ENCODE measurements around the gene IFFO2. TPM values are rescaled to one million over a fixed set of nuclear protein-coding genes. Genes with fewer than 3 reads are reported as not detected.

IFFO2 gene
- total RNA-seq, 2 donors from 2014 or later, result 24.8 to 27.7 TPM

DNA sequence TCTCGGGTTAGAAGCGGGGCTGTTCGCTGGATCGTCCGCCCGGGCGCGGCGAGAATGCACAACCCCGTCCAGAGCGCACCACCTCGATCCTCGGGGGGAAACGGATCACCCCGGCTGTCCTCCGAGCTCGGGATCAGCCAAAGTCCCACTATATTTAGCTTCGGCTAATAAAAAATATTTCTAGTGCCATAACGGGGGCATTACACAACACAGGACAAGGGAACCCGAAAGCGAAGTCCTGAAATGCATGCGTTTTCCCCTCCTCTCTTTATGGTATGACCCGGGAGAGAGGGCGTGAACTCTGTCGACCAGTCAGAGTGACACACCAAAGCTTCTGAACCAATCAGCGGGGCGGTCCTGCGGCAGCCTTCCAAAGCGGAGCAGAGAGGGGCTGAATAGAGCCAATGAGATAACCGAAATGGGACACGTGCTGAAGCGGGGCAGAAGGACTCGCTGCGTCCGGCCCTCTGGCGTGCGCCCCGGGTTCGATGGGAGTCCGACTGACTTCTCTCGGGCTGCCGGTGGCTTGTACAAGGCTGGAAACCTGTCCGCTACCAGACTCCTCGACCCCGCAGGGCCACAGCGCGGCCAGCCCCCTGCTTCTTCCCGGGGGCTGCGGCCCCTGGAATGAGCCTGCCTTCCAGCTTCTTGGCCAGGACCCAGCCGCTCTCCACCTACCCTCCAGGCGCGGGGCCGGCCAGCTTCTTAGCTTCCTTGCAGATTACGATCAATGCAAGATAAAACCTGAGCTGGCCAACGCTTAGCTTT, 53.8 kb downstream of the IFFO2 start, which contains the start of gene ALDH4A1:
Gene ALDH4A1, minus strand, starts transcription at position 33 of the 768 bp plus-strand sequence. Its CDS starts 32 bp downstream, at position 1.
- ATAC-seq (ENCODE audit: insufficient number of reproducible peaks, low FRiP score, low read depth) (peak; percentile 95), DNase-seq (ENCODE audit: low spot score) (peak; percentile 93)
- H3K27me3 ChIP-seq (replicated peaks; ENCODE audit: insufficient read depth), result no peaks in the 10 kb centered on the region
- peaks cover 14 to 24% of the 10 kb centered on the region in 2 donors for H3K4me1 ChIP-seq (ENCODE audit: control insufficient read depth in 1 of 2, low read depth in 2 of 2)
- no peaks in the 10 kb centered on the region for H3K9me3 ChIP-seq
- no peaks in the 10 kb centered on the region for H3K36me3 ChIP-seq
- peak within 1 kb of the TSS; percentile 79 to 96 for H3K27ac ChIP-seq
- TF ChIP-seq, protein P1, sequence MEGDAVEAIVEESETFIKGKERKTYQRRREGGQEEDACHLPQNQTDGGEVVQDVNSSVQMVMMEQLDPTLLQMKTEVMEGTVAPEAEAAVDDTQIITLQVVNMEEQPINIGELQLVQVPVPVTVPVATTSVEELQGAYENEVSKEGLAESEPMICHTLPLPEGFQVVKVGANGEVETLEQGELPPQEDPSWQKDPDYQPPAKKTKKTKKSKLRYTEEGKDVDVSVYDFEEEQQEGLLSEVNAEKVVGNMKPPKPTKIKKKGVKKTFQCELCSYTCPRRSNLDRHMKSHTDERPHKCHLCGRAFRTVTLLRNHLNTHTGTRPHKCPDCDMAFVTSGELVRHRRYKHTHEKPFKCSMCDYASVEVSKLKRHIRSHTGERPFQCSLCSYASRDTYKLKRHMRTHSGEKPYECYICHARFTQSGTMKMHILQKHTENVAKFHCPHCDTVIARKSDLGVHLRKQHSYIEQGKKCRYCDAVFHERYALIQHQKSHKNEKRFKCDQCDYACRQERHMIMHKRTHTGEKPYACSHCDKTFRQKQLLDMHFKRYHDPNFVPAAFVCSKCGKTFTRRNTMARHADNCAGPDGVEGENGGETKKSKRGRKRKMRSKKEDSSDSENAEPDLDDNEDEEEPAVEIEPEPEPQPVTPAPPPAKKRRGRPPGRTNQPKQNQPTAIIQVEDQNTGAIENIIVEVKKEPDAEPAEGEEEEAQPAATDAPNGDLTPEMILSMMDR (IDR thresholded peaks at IDR 0.05), result no peak
- peak within 1 kb of the TSS; percentile 77 for H3K4me3 ChIP-seq

DNA sequence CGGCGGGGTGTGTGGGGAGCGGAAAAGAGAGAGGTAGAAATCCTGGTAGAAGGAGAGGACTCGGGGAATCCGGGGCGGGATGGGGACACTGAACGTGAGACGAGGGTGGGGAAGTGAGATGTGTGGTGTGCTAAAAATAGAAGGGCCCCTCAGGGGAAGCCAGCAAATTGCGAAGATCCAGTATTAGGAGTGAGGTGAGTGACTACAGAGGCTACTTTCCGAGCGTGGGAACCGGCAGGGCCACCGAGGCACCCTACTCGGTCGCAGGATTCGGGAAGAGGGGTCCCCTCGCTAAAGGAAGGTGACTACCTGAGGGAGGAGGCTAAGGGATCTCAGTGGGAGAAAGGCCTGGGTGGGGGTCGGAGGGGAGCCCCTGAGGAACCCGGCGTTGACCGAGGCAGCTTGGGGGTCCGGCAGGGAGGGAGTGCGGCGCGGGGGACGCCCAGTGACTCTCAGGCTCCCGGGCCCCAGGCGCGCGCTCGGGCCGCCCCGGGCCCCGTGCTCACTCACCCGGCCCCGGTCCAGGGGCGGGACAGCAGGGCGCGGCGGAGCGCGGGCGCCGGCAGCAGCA, 54.4 kb downstream of the IFFO2 start:
- peak overlapping the region; percentile 79 to 96 for H3K27ac ChIP-seq
- H3K9me3 ChIP-seq, result no peaks in the 10 kb centered on the region
- TF ChIP-seq, protein P1 (IDR thresholded peaks at IDR 0.05), result no peak
- H3K36me3 ChIP-seq, result no peaks in the 10 kb centered on the region
- H3K27me3 ChIP-seq (replicated peaks; ENCODE audit: insufficient read depth), result no peaks in the 10 kb centered on the region
- ATAC-seq (ENCODE audit: insufficient number of reproducible peaks, low FRiP score, low read depth), result no peak
- peaks cover 7 to 17% of the 10 kb centered on the region in 2 donors for H3K4me1 ChIP-seq (ENCODE audit: control insufficient read depth in 1 of 2, low read depth in 2 of 2)
- peak overlapping the region; percentile 77 for H3K4me3 ChIP-seq
- DNase-seq (ENCODE audit: low spot score), result no peak

DNA sequence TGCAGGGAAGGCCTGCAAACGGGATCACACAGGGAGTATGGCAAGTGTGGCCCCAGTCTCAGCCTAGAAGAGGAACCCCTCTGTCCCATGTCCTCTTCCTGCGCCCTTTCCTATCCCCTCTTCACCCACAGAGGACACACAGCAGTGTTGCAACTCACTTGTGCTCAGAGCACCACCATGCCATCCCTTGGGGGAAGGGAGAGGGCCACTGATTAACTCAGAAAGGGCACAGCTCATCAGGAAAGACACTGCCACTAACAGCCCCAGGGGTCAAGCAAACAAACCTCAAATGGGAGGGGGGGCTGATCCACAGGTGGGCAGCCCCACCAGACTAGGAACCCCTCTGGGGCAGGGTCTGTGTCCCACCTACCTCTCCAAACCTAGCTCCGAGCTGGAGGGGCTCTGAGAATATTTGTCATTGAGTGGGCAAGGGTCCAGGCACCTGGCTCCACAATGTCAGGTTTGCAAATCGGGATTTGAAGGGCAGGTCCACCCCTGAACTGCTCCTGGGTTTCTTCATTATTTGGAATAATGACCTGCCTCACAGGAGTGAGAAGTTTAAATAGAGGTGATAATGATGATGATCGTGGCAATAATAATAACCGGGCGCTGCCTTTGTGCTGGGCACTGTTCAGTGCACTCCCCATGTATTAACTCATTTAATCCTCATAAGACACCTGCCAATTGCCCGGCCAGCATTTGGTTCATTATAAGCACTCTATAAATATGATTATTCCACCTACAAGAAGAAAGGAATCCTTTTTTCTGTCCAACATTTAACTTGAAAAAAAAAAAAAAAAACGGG, 55.1 kb downstream of the IFFO2 start:
- ATAC-seq (ENCODE audit: insufficient number of reproducible peaks, low FRiP score, low read depth), result no peak
- Histone ChIP-seq H3K9me3 (no peaks in the 10 kb centered on the region), H3K27ac (no peak overlapping the region)

DNA sequence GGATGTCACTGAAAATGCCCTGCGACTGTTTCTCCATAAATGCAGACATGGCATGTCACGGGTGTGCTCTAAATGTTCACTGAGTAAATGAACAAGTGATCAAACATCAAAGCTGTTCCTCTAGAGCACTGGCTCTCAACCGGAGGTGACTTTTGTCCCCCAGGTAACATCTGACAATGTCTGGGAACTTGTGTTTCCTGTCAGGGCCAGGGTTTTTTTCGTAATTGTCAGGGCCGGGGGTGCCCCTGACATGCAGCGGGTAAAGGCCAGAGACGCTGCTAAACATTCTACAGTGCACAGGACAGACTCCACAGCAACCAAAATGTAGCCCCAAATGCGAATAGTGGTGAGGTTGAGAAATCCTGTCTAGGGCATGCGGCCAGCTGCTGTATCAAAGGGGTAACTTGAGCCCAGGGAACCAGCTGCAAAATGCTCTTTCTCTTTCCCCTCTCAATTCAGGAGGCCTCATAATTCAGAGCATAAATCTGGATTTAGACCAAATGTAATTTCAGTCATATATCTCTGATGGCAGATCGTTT, 56.1 kb downstream of the IFFO2 start:
- Histone ChIP-seq H3K4me1 (ENCODE audit: control insufficient read depth in 1 of 2, low read depth in 2 of 2) (peaks cover 7 to 16% of the 10 kb centered on the region in 2 donors), H3K9me3 (no peaks in the 10 kb centered on the region), H3K27me3 (replicated peaks; ENCODE audit: insufficient read depth) (no peaks in the 10 kb centered on the region), H3K4me3 (no peak overlapping the region), H3K27ac (no peak overlapping the region), H3K36me3 (no peaks in the 10 kb centered on the region)
- TF ChIP-seq, protein P1 (IDR thresholded peaks at IDR 0.05), result no peak
- DNase-seq (ENCODE audit: low spot score), result no peak
- ATAC-seq (ENCODE audit: insufficient number of reproducible peaks, low FRiP score, low read depth), result no peak

More for the DNA sequence above, 55.1 kb downstream of the IFFO2 start:
- no peak for DNase-seq (ENCODE audit: low spot score)
- TF ChIP-seq, protein P1 (IDR thresholded peaks at IDR 0.05), result no peak
- Histone ChIP-seq H3K36me3 (no peaks in the 10 kb centered on the region), H3K27me3 (replicated peaks; ENCODE audit: insufficient read depth) (no peaks in the 10 kb centered on the region), H3K4me1 (ENCODE audit: control insufficient read depth in 1 of 2, low read depth in 2 of 2) (peaks cover 7 to 16% of the 10 kb centered on the region in 2 donors), H3K4me3 (peak overlapping the region; percentile 77)
